Stomach (tissue), 4 donors: ENCODE measurements around the gene SPINK14.

Experiments used
- EP300 ChIP-seq: sonication (generic); formaldehyde crosslinking; IDR thresholded peaks from one replicate; pipeline ENCODE4 v1.6.1; 2017; ENCODE audit warnings: antibody characterized with exemption
- POLR2A ChIP-seq, 4 donors: fragments of 450-650 bp; IDR thresholded peaks; one replicate each; pipeline ENCODE4 v1.6.1; 2016; ENCODE audit warnings: antibody characterized with exemption in 4 of 4, control low read depth in 2 of 4, mild to moderate bottlenecking in 1 of 4, moderate library complexity in 1 of 4
- POLR2AphosphoS5 ChIP-seq, 3 donors: sonication (generic); formaldehyde crosslinking; IDR thresholded peaks; one replicate each; pipeline ENCODE4 v1.6.1; 2016; ENCODE audit warnings: antibody characterized with exemption in 3 of 3
- TF ChIP-seq, protein P1 (sequence below), 7 experiments: fragments of 450-650 bp in 4 of 7; fragments of 200-600 bp in 3 of 7; sonication (generic) in 3 of 7; IDR thresholded peaks; one replicate each; pipeline ENCODE4 v1.5.1; 2016 to 2019; ENCODE audit warnings: antibody characterized with exemption in 7 of 7, control low read depth in 2 of 7, mild to moderate bottlenecking in 1 of 7

- TF ChIP-seq, protein P1, sequence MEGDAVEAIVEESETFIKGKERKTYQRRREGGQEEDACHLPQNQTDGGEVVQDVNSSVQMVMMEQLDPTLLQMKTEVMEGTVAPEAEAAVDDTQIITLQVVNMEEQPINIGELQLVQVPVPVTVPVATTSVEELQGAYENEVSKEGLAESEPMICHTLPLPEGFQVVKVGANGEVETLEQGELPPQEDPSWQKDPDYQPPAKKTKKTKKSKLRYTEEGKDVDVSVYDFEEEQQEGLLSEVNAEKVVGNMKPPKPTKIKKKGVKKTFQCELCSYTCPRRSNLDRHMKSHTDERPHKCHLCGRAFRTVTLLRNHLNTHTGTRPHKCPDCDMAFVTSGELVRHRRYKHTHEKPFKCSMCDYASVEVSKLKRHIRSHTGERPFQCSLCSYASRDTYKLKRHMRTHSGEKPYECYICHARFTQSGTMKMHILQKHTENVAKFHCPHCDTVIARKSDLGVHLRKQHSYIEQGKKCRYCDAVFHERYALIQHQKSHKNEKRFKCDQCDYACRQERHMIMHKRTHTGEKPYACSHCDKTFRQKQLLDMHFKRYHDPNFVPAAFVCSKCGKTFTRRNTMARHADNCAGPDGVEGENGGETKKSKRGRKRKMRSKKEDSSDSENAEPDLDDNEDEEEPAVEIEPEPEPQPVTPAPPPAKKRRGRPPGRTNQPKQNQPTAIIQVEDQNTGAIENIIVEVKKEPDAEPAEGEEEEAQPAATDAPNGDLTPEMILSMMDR (IDR thresholded peaks at IDR 0.05), result peak in 5 of 7 experiments; percentile 13 to 62 (median 60)
- TF ChIP-seq POLR2AphosphoS5 (IDR thresholded peaks at IDR 0.05) (peak in 1 of 3 donors; percentile 14), POLR2A (IDR thresholded peaks at IDR 0.05) (no peak), EP300 (no peak)
Observed at GRCh38 chr5:148179234-148179824, 11.0 kb downstream of the SPINK14 start.
